GM12878 (cell line): ENCODE measurements around the gene TROAP. TPM values are rescaled to one million over a fixed set of nuclear protein-coding genes. Genes with fewer than 3 reads are reported as not detected.

Experiments
- ATAC-seq: fragments of 200-7000 bp; cut with Tn5 transposase; 3 replicates; pipeline ENCODE4 v1.9.1; 2020; ENCODE audit warnings: mild to moderate bottlenecking, moderate library complexity
- BruUV-seq: library from RNA; stranded (reverse); fragments of 400-500 nt; replicated peaks from 2 replicates; lab custom pipeline; 2021; lab: Mats Ljungman, UMichigan
- CTCF ChIA-PET: fragments of 300-600 bp; sonication (Branson Sonifier 250); formaldehyde crosslinking; extraction: SDS; loops from one replicate; lab custom pipeline; 2021; ENCODE audit warnings: inconsistent platforms; lab: Yijun Ruan, JAX
- POLR2A ChIA-PET: fragments of 350-600 bp; formaldehyde crosslinking; extraction: SDS; loops from one replicate; lab custom pipeline; 2021; ENCODE audit warnings: inconsistent platforms; lab: Charles Lee
- RAD21 ChIA-PET: fragments of 300-600 bp; sonication (Branson Sonifier 250); formaldehyde crosslinking; loops from one replicate; lab custom pipeline; 2023; ENCODE audit warnings: antibody characterized with exemption; ENCODE audit not compliant: unreplicated experiment; lab: Charles Lee
- SMC1A ChIA-PET: fragments of 300-600 bp; sonication (Branson Sonifier 250); formaldehyde crosslinking; loops from one replicate; lab custom pipeline; 2023; ENCODE audit not compliant: unreplicated experiment, uncharacterized antibody; lab: Charles Lee
- DNase-seq: peaks from one replicate; pipeline ENCODE4 v3.0.0-alpha.2; 2011; ENCODE audit warnings: low read depth, low spot score
- FAIRE-seq: peaks from 3 replicates; lab custom pipeline; 2011; peaks lifted over from hg19 to GRCh38; lab: Jason Lieb, UNC
- H2AFZ ChIP-seq: 2 replicates; pipeline ENCODE4 v1.6.0; 2011; ENCODE audit warnings: low read depth, low read length, control low read depth; ENCODE audit not compliant: control insufficient read depth
- H3K27ac ChIP-seq: 2 replicates; pipeline ENCODE4 v1.5.1; 2011; ENCODE audit warnings: control low read depth; ENCODE audit not compliant: control insufficient read depth, insufficient read depth
- H3K27me3 ChIP-seq, 2 experiments: replicated peaks in 1 of 2; 2 replicates each; pipeline versions ENCODE4 v1.6.0 to v1.6.1; 2011; ENCODE audit warnings: low read length in 1 of 2; ENCODE audit not compliant: control insufficient read depth in 2 of 2, insufficient read depth in 2 of 2
- H3K36me3 ChIP-seq, 2 experiments: 2 replicates each; pipeline ENCODE4 v1.5.1; 2011; ENCODE audit warnings: low read length in 1 of 2; ENCODE audit not compliant: control insufficient read depth in 2 of 2, insufficient read depth in 2 of 2
- H3K4me1 ChIP-seq: 2 replicates; pipeline ENCODE4 v1.6.1; 2011; ENCODE audit warnings: mild to moderate bottlenecking, low read length, moderate library complexity, mixed read lengths; ENCODE audit not compliant: control insufficient read depth, insufficient read depth
- H3K4me2 ChIP-seq: 2 replicates; pipeline ENCODE4 v1.6.0; 2011; ENCODE audit warnings: control low read depth; ENCODE audit not compliant: control insufficient read depth, insufficient read depth
- H3K4me3 ChIP-seq: fragments of 200-600 bp; sonication (generic); 2 replicates; pipeline ENCODE4 v1.5.1; 2016
- H3K79me2 ChIP-seq: 2 replicates; pipeline ENCODE4 v1.6.0; 2011; ENCODE audit warnings: low read length; ENCODE audit not compliant: control insufficient read depth, insufficient read depth
- H3K9ac ChIP-seq: 2 replicates; pipeline ENCODE4 v1.8.0; 2011; ENCODE audit warnings: low read length, control low read depth, mixed read lengths; ENCODE audit not compliant: control insufficient read depth, insufficient read depth
- H3K9me3 ChIP-seq: replicated peaks from 3 replicates; pipeline ENCODE4 v1.5.1; 2011; ENCODE audit warnings: mild to moderate bottlenecking, low read length; ENCODE audit not compliant: control insufficient read depth, insufficient read depth
- H4K20me1 ChIP-seq: 2 replicates; pipeline ENCODE4 v1.6.0; 2011; ENCODE audit not compliant: control insufficient read depth, insufficient read depth
- ATF7 ChIP-seq: fragments of 450-650 bp; IDR thresholded peaks from 2 replicates; pipeline ENCODE4 v1.6.1; 2016; ENCODE audit warnings: low read depth, mild to moderate bottlenecking
- BACH1 ChIP-seq: fragments of 450-650 bp; IDR thresholded peaks from 2 replicates; pipeline ENCODE4 v1.6.1; 2017; ENCODE audit warnings: mild to moderate bottlenecking, borderline replicate concordance
- CHD2 ChIP-seq: IDR thresholded peaks from 2 replicates; pipeline ENCODE4 v1.6.1; 2011; ENCODE audit warnings: low read depth, low read length, improper control_type of control experiment, borderline replicate concordance
- HCFC1 ChIP-seq: fragments of 150-350 bp; IDR thresholded peaks from 2 replicates; pipeline ENCODE4 v1.6.1; 2014; ENCODE audit warnings: low read length
- HSF1 ChIP-seq: fragments of 150-350 bp; IDR thresholded peaks from 2 replicates; pipeline ENCODE4 v1.6.1; 2014; ENCODE audit warnings: mild to moderate bottlenecking, low read depth, low read length
- MXI1 ChIP-seq: fragments of 150-350 bp; IDR thresholded peaks from 2 replicates; pipeline ENCODE4 v1.6.1; 2011; ENCODE audit warnings: low read depth, mild to moderate bottlenecking, inconsistent platforms, low read length, improper control_type of control experiment
- MYC ChIP-seq: IDR thresholded peaks from 2 replicates; pipeline ENCODE4 v1.6.1; 2011; ENCODE audit warnings: mild to moderate bottlenecking, low read length, moderate library complexity, inconsistent platforms; ENCODE audit not compliant: insufficient read depth, insufficient replicate concordance, insufficient read length, severe bottlenecking
- NR2F1 ChIP-seq: fragments of 450-650 bp; conservative IDR thresholded peaks from 2 replicates; pipeline ENCODE4 v1.6.1; 2017; ENCODE audit warnings: mild to moderate bottlenecking
- PAX8 ChIP-seq: fragments of 450-650 bp; IDR thresholded peaks from 2 replicates; pipeline ENCODE4 v1.6.1; 2017; ENCODE audit warnings: mild to moderate bottlenecking, moderate library complexity
- PRDM15 ChIP-seq: fragments of 450-650 bp; formaldehyde crosslinking; IDR thresholded peaks from 2 replicates; pipeline ENCODE4 v1.4.0; 2020; ENCODE audit warnings: mild to moderate bottlenecking, moderate library complexity
- RFX5 ChIP-seq: IDR thresholded peaks from 2 replicates; pipeline ENCODE4 v1.6.1; 2011; ENCODE audit warnings: low read depth, low read length, improper control_type of control experiment
- SREBF2 ChIP-seq: IDR thresholded peaks from 2 replicates; pipeline ENCODE4 v1.6.1; 2012; ENCODE audit warnings: mild to moderate bottlenecking, low read length
- STAT1 ChIP-seq: fragments of 450-650 bp; conservative IDR thresholded peaks from 2 replicates; pipeline ENCODE4 v1.6.1; 2014; ENCODE audit warnings: antibody characterized with exemption, mild to moderate bottlenecking
- TAF1 ChIP-seq: IDR thresholded peaks from 2 replicates; pipeline ENCODE4 v1.6.1; 2011; ENCODE audit warnings: mild to moderate bottlenecking, low read depth, low read length, borderline replicate concordance
- TCF7 ChIP-seq: IDR thresholded peaks from 2 replicates; pipeline ENCODE4 v1.6.1; 2014; ENCODE audit warnings: antibody characterized with exemption, borderline replicate concordance
- ZBED1 ChIP-seq: IDR thresholded peaks from 2 replicates; pipeline ENCODE4 v1.6.1; 2016; ENCODE audit warnings: borderline replicate concordance
- ZNF24 ChIP-seq: fragments of 450-650 bp; IDR thresholded peaks from 2 replicates; pipeline ENCODE4 v1.6.1; 2017; ENCODE audit warnings: antibody characterized with exemption, mild to moderate bottlenecking
- WGBS: methylation state at CpG from one replicate; pipeline ENCODE4 v1.1.6; 2016; ENCODE audit warnings: low lambda C conversion rate; ENCODE audit not compliant: insufficient replicate concordance, insufficient coverage; ENCODE audit errors: missing lambda C conversion rate; 5-methylcytosine and 5-hydroxymethylcytosine counted together
- in situ Hi-C: fragments of 300-500 bp; cut with MboI; formaldehyde crosslinking; loops from 9 replicates; pipeline ENCODE4 v1.14.3; 2018; ENCODE audit warnings: mixed read lengths
- intact Hi-C: fragments of 100-400 bp; cut with micrococcal nuclease; formaldehyde crosslinking; loops from one replicate; pipeline ENCODE4 v1.14.2; 2022; ENCODE audit not compliant: unreplicated experiment
- polyA plus RNA-seq, 11 experiments: library from polyadenylated mRNA; depleted of rRNA in 4 of 11; unstranded in 6 of 11; stranded (reverse) in 5 of 11; fragments of >200 nt; fragmentation: Nextera tagmentation in 4 of 11; fragmentation: Illumina TruSeq in 1 of 11; extraction: Ambion mirVana in 4 of 11; extraction: Trizol in 1 of 11; gene quantifications; 1 replicate in 1 of 11; 2 replicates in 10 of 11; pipeline versions ENCODE4 v1.2.1 to v1.2.3, GENCODE V29; 2011 to 2016; ENCODE audit warnings: inconsistent platforms in 2 of 11, missing spikeins in 2 of 11, low read depth in 1 of 11
- total RNA-seq, 4 experiments: library from RNA; depleted of rRNA in 3 of 4; stranded (reverse); fragments of >200 nt in 3 of 4; fragmentation: Illumina TruSeq in 1 of 4; extraction: Trizol in 1 of 4; gene quantifications; 2 replicates each; pipeline versions ENCODE4 v1.2.1 to v1.2.3, GENCODE V29; 2013 to 2021
- TF ChIP-seq, protein P1 (sequence below): IDR thresholded peaks from 2 replicates; pipeline ENCODE4 v1.6.1; 2011; ENCODE audit warnings: borderline replicate concordance, low read depth, mild to moderate bottlenecking, moderate library complexity, mixed read lengths, low read length; ENCODE audit not compliant: insufficient read depth; ENCODE audit errors: extremely low read length

Gene TROAP
- total and polyA plus RNA-seq, 10 of the 15 experiments (the other 5 are each of a cell fraction or from before 2014, with no cell fraction given): 26.8 to 93.7 (median 52.6) TPM

DNA sequence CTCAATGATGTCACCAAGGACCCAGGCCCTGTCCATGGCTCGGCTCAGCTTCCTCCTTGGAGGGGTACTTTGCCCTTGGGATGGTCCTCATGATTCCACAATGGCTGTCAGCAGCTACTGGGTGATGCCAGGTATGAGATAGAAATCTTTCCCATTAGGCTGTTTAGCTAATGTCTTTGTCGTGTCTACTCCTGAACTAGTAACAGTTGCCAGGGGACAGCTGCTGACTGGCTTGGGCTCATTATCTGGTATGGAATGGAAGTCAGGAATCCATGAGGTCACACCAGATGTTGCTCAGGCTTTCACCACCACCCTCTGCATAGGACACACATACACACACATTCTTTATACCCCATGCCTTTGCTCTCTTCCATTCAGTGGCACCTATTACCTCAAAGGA lies 18.9 kb upstream of the TROAP start (continued):
- TF ChIP-seq, protein P1, sequence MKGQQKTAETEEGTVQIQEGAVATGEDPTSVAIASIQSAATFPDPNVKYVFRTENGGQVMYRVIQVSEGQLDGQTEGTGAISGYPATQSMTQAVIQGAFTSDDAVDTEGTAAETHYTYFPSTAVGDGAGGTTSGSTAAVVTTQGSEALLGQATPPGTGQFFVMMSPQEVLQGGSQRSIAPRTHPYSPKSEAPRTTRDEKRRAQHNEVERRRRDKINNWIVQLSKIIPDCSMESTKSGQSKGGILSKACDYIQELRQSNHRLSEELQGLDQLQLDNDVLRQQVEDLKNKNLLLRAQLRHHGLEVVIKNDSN: no peak
- TF ChIP-seq TAF1: no peak
- no peak for TF ChIP-seq ZBED1
- no peak for TF ChIP-seq PAX8
- no peak for TF ChIP-seq MYC
- TF ChIP-seq, all 136 proteins: peak for 0

DNA sequence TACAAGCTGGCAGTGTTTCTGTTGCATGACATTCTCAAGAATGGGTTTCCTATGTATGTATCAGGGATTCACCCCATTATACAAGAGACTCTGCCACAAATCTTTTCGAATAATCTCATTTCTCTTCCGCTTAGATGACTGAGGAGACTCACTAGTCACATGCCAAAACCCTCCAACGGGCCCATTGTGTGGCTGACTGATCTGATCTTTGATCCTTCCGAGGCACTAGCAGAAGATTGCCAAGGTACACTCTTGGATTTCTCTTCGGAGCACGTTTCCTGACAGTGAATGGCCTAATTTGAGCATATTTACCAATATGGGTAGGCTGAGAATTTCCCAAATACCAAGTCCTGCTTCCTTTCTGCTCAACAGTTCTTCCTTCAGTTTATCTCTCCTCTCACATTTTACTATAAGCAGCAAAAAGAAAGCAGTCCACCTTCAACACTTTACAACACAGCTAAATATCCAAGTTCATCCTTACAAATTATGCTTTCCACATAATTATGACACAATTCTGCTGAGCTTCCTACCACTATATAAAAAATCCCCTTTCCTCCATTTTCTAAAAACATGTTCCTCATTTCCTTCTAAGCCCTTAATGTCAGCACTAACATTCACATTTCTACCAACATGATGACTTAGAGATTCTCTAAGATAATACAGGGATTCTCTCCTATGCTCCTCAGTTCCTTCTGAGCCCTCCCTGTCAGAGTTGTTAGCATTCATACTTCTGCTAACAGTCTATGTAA lies 17.1 kb upstream of the TROAP start:
- ChIA-PET RAD21 (no interaction called here), CTCF (interaction anchor here (1.0 to 3.3 kb wide), 2 partner anchors 17 to 52 kb away, joined by 5 to 10 read pairs; no protein-coding TSS in a partner anchor), SMC1A (interaction anchor here (0.6 kb wide), 1 partner anchor 34 kb away, joined by 3 read pairs; no protein-coding TSS in a partner anchor), POLR2A (no interaction called here)
- no peak overlapping the region for H3K4me2 ChIP-seq
- H3K4me3 ChIP-seq: no peak overlapping the region
- H3K9ac ChIP-seq: no peak overlapping the region
- no peaks in the 10 kb centered on the region for H3K9me3 ChIP-seq
- BruUV-seq: no TSS peak
- H4K20me1 ChIP-seq: no peaks in the 10 kb centered on the region
- in situ Hi-C loops: no loop called here
- DNase-seq: no peak
- H3K4me1 ChIP-seq: no peaks in the 10 kb centered on the region
- intact Hi-C loops: no loop called here
- H3K27me3 ChIP-seq: no peaks in the 10 kb centered on the region
- no peaks in the 10 kb centered on the region for H3K79me2 ChIP-seq
- no peak overlapping the region for H3K27ac ChIP-seq
- H2AFZ ChIP-seq: no peak overlapping the region
- ATAC-seq: no peak
- no peak for FAIRE-seq
- H3K36me3 ChIP-seq: no peaks in the 10 kb centered on the region
- 30% methylated on average over 6 of the region's 6 CpGs for WGBS
- TF ChIP-seq BACH1 (no peak), ATF7 (no peak), HSF1 (no peak), RFX5 (no peak), SREBF2 (no peak), CHD2 (no peak), HCFC1 (no peak), TCF7 (no peak), ZNF24 (no peak), STAT1 (no peak), PRDM15 (CRISPR knock-in tag) (no peak), MXI1 (no peak), NR2F1 (no peak)
